SK-N-MC (cell line): ENCODE results near the gene CFP.

Source experiments
- DNase-seq: peaks from one replicate; pipeline ENCODE4 v3.0.0-alpha.2; 2011; ENCODE audit warnings: low read depth, low spot score
- H3K27ac ChIP-seq: fragments of 200-600 bp; sonication (generic); 2 replicates; pipeline ENCODE4 v1.5.1; 2016; ENCODE audit warnings: mixed run types
- H3K36me3 ChIP-seq: fragments of 200-600 bp; sonication (generic); 2 replicates; pipeline ENCODE4 v1.6.1; 2017; ENCODE audit warnings: antibody characterized with exemption, low read length, mixed read lengths; ENCODE audit not compliant: insufficient read depth
- H3K4me3 ChIP-seq: fragments of 200-600 bp; sonication (generic); 2 replicates; pipeline ENCODE4 v1.5.1; 2016
- H3K9ac ChIP-seq: fragments of 200-600 bp; sonication (generic); 2 replicates; pipeline ENCODE4 v1.8.0; 2017; ENCODE audit warnings: mixed run types, mixed read lengths; ENCODE audit not compliant: insufficient read length
- H3K9me3 ChIP-seq: fragments of 200-600 bp; sonication (generic); 2 replicates; pipeline ENCODE4 v1.6.1; 2017; ENCODE audit warnings: low read depth, mild to moderate bottlenecking, antibody characterized with exemption, low read length, moderate library complexity, mixed read lengths
- EZH2 ChIP-seq: fragments of 200-600 bp; sonication (generic); IDR thresholded peaks from one replicate; pipeline ENCODE4 v1.6.1; 2017; ENCODE audit warnings: antibody characterized with exemption
- FOXP2 ChIP-seq: optimal IDR thresholded peaks from 2 replicates; pipeline ENCODE3; 2011; ENCODE audit warnings: mild to moderate bottlenecking, moderate library complexity; ENCODE audit not compliant: insufficient read depth; ENCODE audit errors: extremely low read length, control extremely low read depth
- POLR2AphosphoS5 ChIP-seq: IDR thresholded peaks from 2 replicates; pipeline ENCODE4 v1.6.1; 2012; ENCODE audit warnings: mild to moderate bottlenecking, low read depth, low read length, borderline replicate concordance

The CFP gene

DNA sequence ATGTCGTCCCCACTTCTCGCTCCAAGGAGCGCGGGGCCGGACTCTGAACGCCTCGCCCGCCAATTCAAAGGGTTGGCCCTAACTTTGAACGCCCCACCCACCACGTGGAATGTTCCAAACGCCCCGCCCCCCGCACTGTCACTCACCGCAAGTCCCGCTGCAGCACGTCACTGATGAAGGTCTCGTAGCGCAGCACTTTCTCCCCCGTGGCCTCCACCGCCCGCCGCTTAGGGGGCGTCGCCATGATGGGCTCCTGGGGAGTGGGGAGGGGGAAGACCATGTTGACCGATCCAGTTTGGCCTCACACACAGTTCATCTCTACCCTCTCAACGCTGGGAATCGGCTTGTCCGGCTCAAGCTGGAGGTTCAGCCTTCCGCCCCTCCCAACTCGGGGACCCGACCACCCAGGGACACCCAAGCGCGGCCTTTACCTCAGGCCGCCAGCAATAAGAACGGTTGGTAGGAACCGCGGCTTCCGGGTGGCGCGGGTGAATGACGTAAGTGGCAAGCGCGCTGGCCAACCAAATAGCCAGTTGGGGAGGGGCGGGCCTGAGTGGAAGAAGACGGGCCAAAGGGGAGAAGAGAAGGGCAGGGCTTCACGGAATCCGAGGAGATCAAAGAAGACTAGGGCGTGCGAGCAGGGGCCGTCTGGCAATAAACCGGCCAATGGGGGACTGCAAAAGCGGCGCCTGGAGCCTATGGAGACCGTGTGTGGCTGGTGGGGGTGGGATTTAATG, 29.1 kb upstream of the CFP start, which contains the start of gene UXT:
UXT (minus strand) TSS at position 497 of the 737 bp plus-strand sequence; CDS start at position 244, 253 bp downstream.
- Histone ChIP-seq H3K36me3 (peaks cover 8% of the 10 kb centered on the region; the same call in 1 of the 2 replicates), H3K4me3 (peak within 1 kb of the TSS; percentile 77), H3K9ac (peak within 1 kb of the TSS; percentile 85), H3K27ac (peak within 1 kb of the TSS; percentile 91), H3K9me3 (no peaks in the 10 kb centered on the region)
- TF ChIP-seq FOXP2 (no peak), POLR2AphosphoS5 (peak; percentile 61; the same call in 1 of the 2 replicates)
- DNase-seq = peak; percentile 62

DNA sequence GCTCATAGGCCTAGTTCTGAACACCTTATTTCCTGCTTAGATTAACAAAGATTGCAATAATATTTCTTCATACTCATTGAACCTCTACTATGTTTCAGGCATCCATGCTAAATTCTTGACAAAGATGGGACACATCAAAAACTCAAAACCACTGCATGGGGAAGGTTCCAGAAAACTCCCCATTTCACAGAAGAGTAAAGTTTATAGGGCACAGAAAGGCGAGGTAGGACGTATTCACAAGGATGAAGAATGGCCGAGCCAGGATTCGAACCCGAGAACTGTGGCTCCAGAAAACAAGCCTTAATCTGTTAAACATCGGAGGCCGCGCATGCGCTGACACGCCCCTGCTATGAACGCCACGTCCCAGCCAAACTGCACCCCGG, 28.6 kb upstream of the CFP start:
- peak overlapping the region; percentile 80 for H3K27ac ChIP-seq
- H3K9me3 ChIP-seq = no peaks in the 10 kb centered on the region
- no peak for DNase-seq
- TF ChIP-seq EZH2 (no peak), FOXP2 (no peak), POLR2AphosphoS5 (no peak)
- H3K4me3 ChIP-seq = peak overlapping the region; percentile 77
- peaks cover 8% of the 10 kb centered on the region; the same call in 1 of the 2 replicates for H3K36me3 ChIP-seq
- H3K9ac ChIP-seq = peak overlapping the region; percentile 85

DNA sequence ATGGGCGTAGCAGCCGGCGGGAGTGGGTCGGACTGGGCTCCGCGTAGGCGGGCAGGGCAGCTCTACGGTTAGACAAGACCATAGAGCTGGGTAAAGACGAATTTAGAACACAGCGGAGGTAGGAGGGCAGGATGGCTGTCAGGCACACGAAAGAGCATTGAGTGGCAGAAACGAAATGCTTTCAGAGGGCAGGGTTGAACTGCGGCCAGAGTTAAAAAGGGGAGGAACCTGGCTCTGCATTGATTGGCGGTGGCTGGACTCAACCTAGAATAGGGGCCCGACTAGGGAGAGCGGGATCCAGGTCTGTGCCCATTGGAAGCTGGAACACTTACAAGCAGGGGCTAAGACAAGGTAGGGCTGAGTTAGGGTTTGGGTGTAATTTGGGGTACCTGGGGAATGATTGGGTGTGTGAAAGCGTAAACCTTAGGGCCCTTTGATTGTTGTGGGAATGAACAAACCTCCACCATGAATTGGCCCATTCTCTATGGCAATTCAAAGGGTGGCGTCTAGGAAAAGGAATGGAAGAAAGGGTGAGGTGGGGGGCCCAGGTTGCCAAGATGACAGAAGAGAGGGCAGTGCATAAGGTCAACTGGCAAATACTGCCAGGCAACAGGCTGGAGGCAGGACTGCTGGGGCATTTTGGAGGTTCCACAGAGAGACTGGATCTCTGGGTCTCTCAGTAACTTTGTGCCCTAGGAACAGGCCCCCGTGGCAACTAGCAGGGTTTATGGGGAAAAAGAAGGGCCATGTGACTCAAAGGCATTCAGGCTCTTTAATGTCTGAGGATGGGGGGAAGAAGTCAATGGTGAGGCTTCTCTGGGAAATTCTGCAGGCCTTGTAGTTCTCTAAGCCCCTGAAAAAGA, 21.5 kb upstream of the CFP start:
- DNase-seq = no peak
- Histone ChIP-seq H3K36me3 (no peaks in the 10 kb centered on the region; the same call in 1 of the 2 replicates), H3K9me3 (no peaks in the 10 kb centered on the region), H3K4me3 (peak overlapping the region; percentile 74), H3K9ac (peak overlapping the region; percentile 48), H3K27ac (no peak overlapping the region)
- no peak for TF ChIP-seq EZH2
- TF ChIP-seq POLR2AphosphoS5 = no peak
- TF ChIP-seq FOXP2 = no peak

DNA sequence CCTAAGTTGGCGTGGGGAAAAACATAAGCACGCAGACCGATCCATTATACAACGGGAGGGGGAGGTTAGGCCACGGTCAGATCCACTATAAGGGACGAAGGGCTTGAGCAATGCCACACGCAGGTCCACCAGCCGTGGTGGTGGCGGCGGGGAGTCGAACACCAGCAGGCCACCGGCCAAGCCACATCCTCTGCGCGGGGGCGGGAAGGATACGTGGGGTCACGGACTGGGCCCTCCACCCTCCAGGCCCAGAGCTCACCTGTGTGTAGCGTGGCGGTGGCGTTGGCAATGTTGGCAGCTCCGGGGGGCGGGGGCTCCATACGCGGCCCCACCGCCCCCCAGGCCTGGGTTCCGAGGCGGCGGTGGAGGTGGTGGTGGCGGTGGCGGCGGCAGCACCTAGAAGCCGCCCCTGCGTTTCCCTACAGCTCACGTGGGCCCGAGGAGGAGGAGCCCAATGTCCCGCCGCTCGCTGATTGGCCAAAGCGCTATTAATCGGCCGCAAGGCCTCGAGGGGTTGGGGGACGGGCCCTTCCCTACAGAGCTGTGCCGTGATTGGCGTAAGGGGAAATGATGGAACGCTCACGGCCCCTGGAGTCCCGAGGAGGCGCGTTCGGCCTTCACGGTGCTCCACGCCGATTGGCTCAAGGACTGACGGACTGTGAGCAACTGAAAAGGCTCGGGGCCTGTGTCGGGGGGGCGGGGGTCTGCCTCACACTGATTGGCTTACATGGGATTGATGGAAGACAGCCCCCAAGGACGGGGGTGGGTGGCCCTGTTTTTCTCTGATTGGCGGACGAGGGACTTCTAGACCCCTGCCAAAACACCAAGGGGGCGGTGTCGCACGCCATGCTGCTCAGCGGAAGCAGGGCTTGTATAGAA, 20.7 kb upstream of the CFP start, which contains the start of gene ELK1:
ELK1 (minus strand) TSS at position 400 of the 879 bp plus-strand sequence. CDS start 9,122 bp downstream, outside the sequence.
- Histone ChIP-seq H3K9me3 (no peaks in the 10 kb centered on the region), H3K27ac (no peak within 1 kb of the TSS), H3K4me3 (peak within 1 kb of the TSS; percentile 81), H3K36me3 (no peaks in the 10 kb centered on the region; the same call in 1 of the 2 replicates), H3K9ac (peak within 1 kb of the TSS; percentile 77)
- no peak; the same call in none of the 2 replicates for TF ChIP-seq POLR2AphosphoS5
- no peak for TF ChIP-seq FOXP2
- TF ChIP-seq EZH2 = no peak
- DNase-seq = peak; percentile 82

DNA sequence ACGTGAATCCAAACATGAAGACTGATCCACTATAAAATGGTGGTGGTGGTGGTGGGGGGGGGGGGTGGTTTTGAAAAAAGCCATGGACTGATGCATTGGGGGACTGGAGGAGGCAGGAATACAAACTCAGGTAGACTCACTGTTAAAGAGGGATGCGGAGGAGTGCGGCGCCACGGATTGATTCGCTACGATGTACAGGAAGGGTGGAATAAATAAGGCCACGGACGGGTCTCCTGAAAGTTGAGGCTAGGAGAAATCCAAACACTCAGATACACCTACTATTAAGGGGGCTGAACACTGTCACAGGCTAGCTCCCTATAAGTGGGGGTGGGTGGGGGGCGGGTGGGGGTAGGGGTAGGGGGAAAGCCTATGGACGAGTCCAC, 20.0 kb upstream of the CFP start:
- Histone ChIP-seq H3K27ac (no peak overlapping the region), H3K9me3 (no peaks in the 10 kb centered on the region), H3K9ac (peak overlapping the region; percentile 77)

DNA sequence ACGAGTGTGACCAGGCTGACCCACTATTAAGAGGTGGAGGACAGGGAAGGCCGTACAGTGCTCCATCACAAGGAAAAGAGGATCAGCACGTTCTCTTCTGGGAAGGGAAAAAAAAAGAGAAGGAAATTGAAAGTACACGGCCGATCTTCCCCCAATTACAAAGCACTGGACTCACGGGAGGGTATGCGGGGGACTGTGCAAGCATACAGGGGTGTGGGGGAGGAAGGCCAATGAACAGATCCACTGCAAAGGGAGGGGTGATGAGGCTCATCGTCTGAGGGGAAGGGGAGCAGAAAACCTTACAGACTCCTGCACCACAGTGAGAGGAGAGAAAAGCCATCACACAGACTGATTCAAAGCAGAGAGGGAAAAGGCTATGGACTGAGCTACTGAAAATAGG, 19.5 kb upstream of the CFP start:
- Histone ChIP-seq H3K4me3 (peak overlapping the region; percentile 81), H3K27ac (no peak overlapping the region), H3K9me3 (no peaks in the 10 kb centered on the region)

More for the DNA sequence above, 20.0 kb upstream of the CFP start:
- Histone ChIP-seq H3K36me3 (no peaks in the 10 kb centered on the region; the same call in 1 of the 2 replicates), H3K4me3 (peak overlapping the region; percentile 81)
- no peak for DNase-seq
- TF ChIP-seq EZH2 (no peak), POLR2AphosphoS5 (no peak), FOXP2 (no peak)

DNA sequence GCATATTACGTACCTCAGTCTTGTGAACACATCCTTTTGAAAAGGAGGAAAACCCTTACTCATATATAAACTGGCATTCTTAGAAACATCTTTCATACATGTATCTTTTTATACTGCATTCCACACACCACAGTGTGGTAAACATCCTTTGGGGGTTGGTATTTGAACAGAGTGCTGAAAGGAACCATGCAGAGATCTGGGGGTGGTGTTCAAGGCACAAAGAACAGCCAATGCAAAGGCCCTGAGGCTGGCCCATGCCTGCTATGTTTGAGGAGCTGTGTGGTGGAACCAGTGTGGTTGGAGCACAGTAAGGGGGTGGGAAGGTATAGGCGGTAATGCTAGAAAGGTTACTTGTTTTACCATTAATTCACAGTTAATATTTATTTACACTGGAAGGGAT, 18.6 kb upstream of the CFP start:
- Histone ChIP-seq H3K36me3 (peaks cover 4% of the 10 kb centered on the region; the same call in 1 of the 2 replicates), H3K9ac (no peak overlapping the region), H3K27ac (no peak overlapping the region), H3K4me3 (no peak overlapping the region), H3K9me3 (no peaks in the 10 kb centered on the region)
- TF ChIP-seq POLR2AphosphoS5 (no peak), EZH2 (no peak), FOXP2 (no peak)
- no peak for DNase-seq

More for the DNA sequence above, 19.5 kb upstream of the CFP start:
- no peak for DNase-seq
- peak overlapping the region; percentile 55 for H3K9ac ChIP-seq
- H3K36me3 ChIP-seq = no peaks in the 10 kb centered on the region; the same call in 1 of the 2 replicates
- no peak for TF ChIP-seq POLR2AphosphoS5
- TF ChIP-seq EZH2 = no peak
- TF ChIP-seq FOXP2 = no peak
